HG03469 (cell line): Measurements from ENCODE around the gene RIMS4.

Experiments
- ATAC-seq: cut with Tn5 transposase; IDR thresholded peaks from one replicate; pipeline ENCODE4 v1.9.1; 2021; ENCODE audit warnings: mild to moderate bottlenecking, moderate library complexity, moderate number of reproducible peaks; ENCODE audit not compliant: unreplicated experiment

RIMS4 gene

DNA sequence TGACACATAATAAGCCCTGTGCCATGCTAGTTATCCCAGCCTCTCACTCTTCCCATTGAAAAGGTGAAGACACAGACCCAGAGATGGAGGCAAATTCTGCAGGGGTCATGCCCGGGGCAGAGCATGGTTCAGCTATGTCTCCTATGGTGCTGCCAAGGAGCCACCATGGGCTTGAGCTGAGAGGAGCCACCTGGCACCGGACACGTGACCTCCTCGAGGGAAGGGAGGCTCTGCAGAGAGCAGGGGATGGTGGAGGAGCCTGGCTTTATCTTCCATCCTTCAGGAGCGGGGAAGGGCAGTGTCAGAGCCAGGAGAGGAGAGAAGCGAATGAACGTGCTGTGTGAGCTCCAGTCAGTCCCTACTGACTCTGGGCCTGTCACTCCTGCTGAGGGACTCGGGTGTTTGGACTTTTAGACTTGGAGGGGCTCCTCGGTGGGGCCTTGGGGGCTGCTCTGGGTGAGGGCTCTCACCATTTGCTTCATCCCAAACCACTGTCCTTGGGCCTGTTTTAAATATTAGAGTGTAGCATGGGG lies 106.3 kb downstream of the RIMS4 start:
- ATAC-seq = no peak

DNA sequence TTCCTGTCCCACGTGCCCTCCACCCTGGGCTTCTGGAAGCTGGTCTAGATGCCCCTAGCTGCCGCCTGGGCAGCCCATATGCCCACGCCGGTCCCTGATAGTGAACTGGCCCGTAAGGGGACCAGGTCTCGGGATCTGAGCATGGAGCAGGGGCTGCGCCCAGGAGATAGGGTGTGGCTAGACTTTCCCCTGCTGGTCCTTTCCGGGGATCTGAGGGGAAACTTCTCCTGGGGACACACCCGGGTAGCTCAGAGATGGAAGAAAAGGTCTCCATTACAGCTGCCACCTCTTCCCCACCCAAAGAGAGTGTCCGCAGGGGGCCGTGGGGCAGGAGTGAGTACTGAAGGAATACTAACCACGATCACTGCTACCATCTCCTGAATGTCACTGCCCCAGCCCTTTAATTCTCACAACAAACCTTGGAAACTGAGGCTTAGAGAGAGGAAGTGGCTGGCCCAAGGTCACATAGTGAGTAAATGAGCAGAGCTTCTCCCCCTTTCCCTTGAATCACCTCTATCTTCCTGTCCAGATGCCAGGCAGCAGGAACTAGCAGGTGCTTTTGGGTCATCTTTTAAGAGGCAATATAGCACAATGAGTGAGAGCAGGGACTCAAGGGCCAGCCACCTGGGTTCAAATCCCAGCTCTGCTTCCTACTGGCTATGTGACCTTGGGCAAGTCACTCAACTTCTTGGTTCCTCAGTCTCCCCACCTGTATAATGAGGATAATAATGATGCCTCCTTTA lies 107.0 kb downstream of the RIMS4 start:
- no peak for ATAC-seq

DNA sequence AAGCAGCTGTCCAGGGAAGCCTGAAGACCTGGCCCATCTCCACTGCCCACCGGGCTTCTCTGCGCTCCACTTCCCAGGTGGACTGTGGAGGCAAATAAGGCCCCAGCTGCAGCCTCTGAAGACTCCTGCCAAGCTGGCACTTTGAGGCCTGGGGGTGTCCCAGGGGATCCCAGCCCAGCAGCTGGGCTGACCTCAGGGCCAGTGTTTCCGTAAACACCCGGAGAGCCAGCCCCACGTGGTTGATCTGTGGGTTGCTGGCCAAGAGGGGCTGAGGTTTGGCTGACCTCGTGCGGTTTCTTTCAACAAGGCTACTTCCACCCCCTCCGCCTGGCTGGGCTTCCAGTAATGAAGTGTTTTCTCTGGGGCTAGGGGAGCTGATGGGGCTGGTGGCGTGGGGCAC lies 107.6 kb downstream of the RIMS4 start:
- ATAC-seq = no peak

DNA sequence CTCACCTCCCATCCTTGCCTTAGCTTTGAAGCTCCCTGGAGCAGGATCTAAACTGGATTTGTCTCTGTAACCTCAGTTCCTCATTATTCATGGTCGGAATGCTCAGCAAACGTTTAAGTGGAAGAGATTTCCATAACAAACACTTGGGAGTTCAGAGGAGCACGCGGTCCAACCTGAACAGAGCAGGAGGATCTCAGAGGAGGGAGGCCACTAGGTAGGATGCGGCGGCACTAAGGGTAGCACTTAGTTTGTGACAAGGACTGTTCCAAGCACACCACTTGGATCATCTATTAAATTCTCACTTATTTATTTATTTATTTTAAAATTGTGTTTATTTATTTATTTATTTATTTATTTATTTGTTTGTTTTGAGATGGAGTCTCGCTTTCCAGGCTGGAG lies 108.5 kb downstream of the RIMS4 start:
- no peak for ATAC-seq
